Peyer's patch (tissue), 4 donors: ENCODE data around the gene RRP8.

Source experiments
- CTCF ChIP-seq, 6 experiments: fragments of 450-650 bp in 4 of 6; fragments of 200-600 bp in 2 of 6; sonication (generic) in 1 of 6; IDR thresholded peaks; one replicate each; pipeline ENCODE4 v1.5.1; 2017 to 2019; ENCODE audit warnings: antibody characterized with exemption in 6 of 6, mild to moderate bottlenecking in 3 of 6, moderate library complexity in 1 of 6
- POLR2A ChIP-seq, 2 donors: fragments of 450-650 bp; IDR thresholded peaks; one replicate each; pipeline ENCODE4 v1.5.1; 2017; ENCODE audit warnings: antibody characterized with exemption in 2 of 2, mild to moderate bottlenecking in 2 of 2, moderate library complexity in 2 of 2

DNA sequence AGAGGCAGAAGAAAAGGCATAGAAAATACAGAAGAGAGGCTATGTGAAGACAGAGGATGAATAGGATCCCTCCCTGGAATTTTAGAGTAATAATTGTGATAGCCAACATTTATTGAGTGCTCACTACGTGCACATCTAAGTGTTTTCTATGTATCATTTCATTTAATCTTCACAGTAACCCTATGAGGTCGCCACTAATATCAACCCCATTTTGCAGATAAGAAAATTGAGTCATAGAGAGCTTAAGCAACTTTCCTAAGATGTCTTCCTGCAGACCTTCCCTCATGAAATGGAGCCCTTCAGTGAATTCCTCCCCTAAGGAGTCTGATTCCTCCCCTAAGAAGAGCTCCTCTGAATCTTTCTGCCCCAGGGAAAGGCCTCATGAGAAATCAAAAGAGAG lies 38.1 kb downstream of the RRP8 start:
- TF ChIP-seq POLR2A (IDR thresholded peaks at IDR 0.05) = no peak
- TF ChIP-seq CTCF (IDR thresholded peaks at IDR 0.05) = no peak
